ENCODE results near the gene COX15. TPM values are rescaled to one million over a fixed set of nuclear protein-coding genes. Genes with fewer than 3 reads are reported as not detected.
A peak's percentile ranks its signal among the peaks of the same experiment; 100 is the strongest.

COX15 gene
- total RNA-seq, 1 experiment from 2014 or later: 41.4 TPM

- TF ChIP-seq ARID4B (CRISPR knock-in tag; IDR thresholded peaks at IDR 0.05; ENCODE audit: borderline replicate concordance): peak; percentile 74; the same call in 1 of the 2 replicates
- TF ChIP-seq E2F4 (CRISPR knock-in tag; IDR thresholded peaks at IDR 0.05; ENCODE audit: borderline replicate concordance, low read depth): 0 out of 2 replicates have a peak, but pooled peaks have one; percentile 40
- no peak for TF ChIP-seq HMGA2 (CRISPR knock-in tag; IDR thresholded peaks at IDR 0.05)
- TF ChIP-seq NR3C1 (CRISPR knock-in tag; conservative IDR thresholded peaks at IDR 0.05; ENCODE audit: low read depth): no peak
- TF ChIP-seq ZNF219 (CRISPR knock-in tag; IDR thresholded peaks at IDR 0.05; ENCODE audit: borderline replicate concordance): no peak
- TF ChIP-seq E2F5 (CRISPR knock-in tag; IDR thresholded peaks at IDR 0.05): peak; percentile 65
- TF ChIP-seq GRHL2 (CRISPR knock-in tag; IDR thresholded peaks at IDR 0.05; ENCODE audit: insufficient replicate concordance, severe bottlenecking): no peak
- TF ChIP-seq STAT6 (CRISPR knock-in tag; conservative IDR thresholded peaks at IDR 0.05; ENCODE audit: low read depth): no peak
- TF ChIP-seq FOXK1 (CRISPR knock-in tag; IDR thresholded peaks at IDR 0.05): peak; percentile 80
- no peak for TF ChIP-seq RORB (CRISPR knock-in tag; IDR thresholded peaks at IDR 0.05)
- no peak for TF ChIP-seq IRF2 (CRISPR knock-in tag; IDR thresholded peaks at IDR 0.05; ENCODE audit: borderline replicate concordance, low read depth)
Measured at GRCh38 chr10:99732033-99732842, at the start of gene COX15, which contains the start of gene CUTC (continued).

GRCh38 chr10:99779335-99779734 is 47.4 kb upstream of the COX15 start:
- no peaks in the 10 kb centered on the region for H3K9me3 Mint-ChIP-seq
- no peak for DNase-seq (ENCODE audit: low spot score)
- no peak overlapping the region for H3K27ac Mint-ChIP-seq
- TF ChIP-seq TP53 (CRISPR knock-in tag; IDR thresholded peaks at IDR 0.05) (no peak), ZNF281 (CRISPR knock-in tag; IDR thresholded peaks at IDR 0.05) (no peak), TCF7 (CRISPR knock-in tag; IDR thresholded peaks at IDR 0.05; ENCODE audit: low read depth) (no peak), ZMAT4 (CRISPR knock-in tag; IDR thresholded peaks at IDR 0.05) (no peak), ETV6 (CRISPR knock-in tag; IDR thresholded peaks at IDR 0.05) (no peak), E2F1 (CRISPR knock-in tag; IDR thresholded peaks at IDR 0.05) (no peak)
- ChIA-PET POLR2A (no interaction called here), CTCF (no interaction called here)
- no peak for ATAC-seq
- H3K27me3 Mint-ChIP-seq (ENCODE audit: low read depth): no peaks in the 10 kb centered on the region
- H3K4me1 Mint-ChIP-seq: peaks cover 18% of the 10 kb centered on the region
- H3K4me3 Mint-ChIP-seq: no peak overlapping the region
- H3K36me3 Mint-ChIP-seq: no peaks in the 10 kb centered on the region
